Measurements from ENCODE around the gene ZDHHC24. TPM values are rescaled to one million over a fixed set of nuclear protein-coding genes. Genes with fewer than 3 reads are reported as not detected.
A peak's percentile ranks its signal among the peaks of the same experiment; 100 is the strongest.
"Not testable (repeated sequence)": the region's sequence is repeated elsewhere in the genome, so short reads cannot be mapped to it uniquely, and the experiment has no call there.

Gene ZDHHC24
- total RNA-seq, 2 experiments from 2014 or later: 16.8 to 16.9 TPM

GRCh38 chr11:66549696-66550095 is 3.8 kb upstream of the ZDHHC24 start:
- ChIA-PET POLR2A (no interaction called here), CTCF (no interaction called here)
- H3K4me1 Mint-ChIP-seq: peaks cover 7% of the 10 kb centered on the region
- H3K27me3 Mint-ChIP-seq: peaks cover 15% of the 10 kb centered on the region
- H3K36me3 Mint-ChIP-seq (ENCODE audit: low read depth): no peaks in the 10 kb centered on the region
- H3K27ac Mint-ChIP-seq: no peak overlapping the region
- no peak for DNase-seq
- no peak overlapping the region for H3K4me3 Mint-ChIP-seq
- no peaks in the 10 kb centered on the region for H3K9me3 Mint-ChIP-seq

- Mint-ChIP-seq H3K27me3 (peaks cover 15% of the 10 kb centered on the region), H3K36me3 (ENCODE audit: low read depth) (no peaks in the 10 kb centered on the region), H3K9me3 (no peaks in the 10 kb centered on the region), H3K4me3 (no peak overlapping the region), H3K4me1 (peaks cover 12% of the 10 kb centered on the region), H3K27ac (no peak overlapping the region)
- ChIA-PET POLR2A (no interaction called here), CTCF (no interaction called here)
- no peak for DNase-seq
These were observed 3.2 kb upstream of the ZDHHC24 start for GRCh38 chr11:66548774-66549630.

GRCh38 chr11:66548041-66548440 is 2.2 kb upstream of the ZDHHC24 start:
- no peaks in the 10 kb centered on the region for H3K9me3 Mint-ChIP-seq
- POLR2A ChIA-PET: no interaction called here
- H3K4me3 Mint-ChIP-seq: no peak overlapping the region
- H3K27me3 Mint-ChIP-seq: peaks cover 15% of the 10 kb centered on the region
- no peak overlapping the region for H3K27ac Mint-ChIP-seq
- CTCF ChIA-PET: no interaction called here
- peaks cover 21% of the 10 kb centered on the region for H3K4me1 Mint-ChIP-seq
- H3K36me3 Mint-ChIP-seq (ENCODE audit: low read depth): peaks cover 4% of the 10 kb centered on the region
- no peak for DNase-seq

- ChIA-PET CTCF (interaction anchor here (1.0 to 2.1 kb wide), 2 partner anchors 8 to 131 kb away, joined by 3 to 11 read pairs; no protein-coding TSS in a partner anchor), POLR2A (no interaction called here)
- H3K9me3 Mint-ChIP-seq: no peaks in the 10 kb centered on the region
- H3K36me3 Mint-ChIP-seq (ENCODE audit: low read depth): peaks cover 4% of the 10 kb centered on the region
- H3K4me1 Mint-ChIP-seq: peaks cover 24% of the 10 kb centered on the region
- peaks cover 15% of the 10 kb centered on the region for H3K27me3 Mint-ChIP-seq
- H3K27ac Mint-ChIP-seq: no peak overlapping the region
- no peak for DNase-seq
- peak overlapping the region; percentile 0 for H3K4me3 Mint-ChIP-seq
These were observed 1.8 kb upstream of the ZDHHC24 start for GRCh38 chr11:66547662-66548009.

- Mint-ChIP-seq H3K4me3 (peak overlapping the region; percentile 77), H3K27me3 (peaks cover 15% of the 10 kb centered on the region), H3K9me3 (no peaks in the 10 kb centered on the region), H3K4me1 (peaks cover 27% of the 10 kb centered on the region), H3K27ac (no peak overlapping the region), H3K36me3 (ENCODE audit: low read depth) (peaks cover 4% of the 10 kb centered on the region)
- ChIA-PET CTCF (interaction anchor here (0.9 to 2.1 kb wide), 5 partner anchors 8 to 132 kb away, joined by 3 to 11 read pairs (median 3); no protein-coding TSS in a partner anchor), POLR2A (interaction anchor here (1.1 kb wide), 1 partner anchor 12 kb away, joined by 4 read pairs; no protein-coding TSS in a partner anchor)
- DNase-seq: no peak
These were observed 1.3 kb upstream of the ZDHHC24 start for GRCh38 chr11:66546966-66547661.

- H3K36me3 Mint-ChIP-seq (ENCODE audit: low read depth): peaks cover 9% of the 10 kb centered on the region
- ChIA-PET POLR2A (interaction anchor here (0.6 to 1.1 kb wide), 2 partner anchors 12 to 43 kb away, joined by 4 to 5 read pairs; no protein-coding TSS in a partner anchor), CTCF (interaction anchor here (0.5 to 2.1 kb wide), 8 partner anchors 9 to 249 kb away, joined by 3 to 11 read pairs (median 3); partner anchors contain the start of gene RBM4B)
- peak within 1 kb of the TSS; percentile 82 for H3K27ac Mint-ChIP-seq
- H3K9me3 Mint-ChIP-seq: no peaks in the 10 kb centered on the region
- peak within 1 kb of the TSS; percentile 77 for H3K4me3 Mint-ChIP-seq
- peak; percentile 29 for DNase-seq
- peaks cover 27% of the 10 kb centered on the region for H3K4me1 Mint-ChIP-seq
- H3K27me3 Mint-ChIP-seq: peaks cover 15% of the 10 kb centered on the region
These were observed 619 bp upstream of the ZDHHC24 start, which contains the start of gene ACTN3 for GRCh38 chr11:66546368-66546965. ACTN3 (plus strand) TSS chr11:66546903; CDS start chr11:66546938, 35 bp downstream.

GRCh38 chr11:66544952-66545351 is 896 bp downstream of the ZDHHC24 start:
- H3K9me3 Mint-ChIP-seq; POLR2A ChIA-PET; H3K36me3 Mint-ChIP-seq (ENCODE audit: low read depth); DNase-seq: not testable (repeated sequence)
- Mint-ChIP-seq H3K4me3 (peak overlapping the region; percentile 85), H3K4me1 (peaks cover 27% of the 10 kb centered on the region), H3K27me3 (peaks cover 14% of the 10 kb centered on the region), H3K27ac (peak overlapping the region; percentile 88)
- CTCF ChIA-PET: interaction anchor here (0.9 to 1.3 kb wide), 2 partner anchors 9 to 13 kb away, joined by 3 read pairs; no protein-coding TSS in a partner anchor

- ChIA-PET CTCF (interaction anchor here (1.1 kb wide), 1 partner anchor 124 kb away, joined by 3 read pairs; no protein-coding TSS in a partner anchor), POLR2A (no interaction called here)
- peak overlapping the region; percentile 84 for H3K27ac Mint-ChIP-seq
- no peaks in the 10 kb centered on the region for H3K9me3 Mint-ChIP-seq
- peak overlapping the region; percentile 54 for H3K4me3 Mint-ChIP-seq
- peaks cover 9% of the 10 kb centered on the region for H3K36me3 Mint-ChIP-seq (ENCODE audit: low read depth)
- H3K27me3 Mint-ChIP-seq: peaks cover 4% of the 10 kb centered on the region
- DNase-seq: peak; percentile 69
- peaks cover 27% of the 10 kb centered on the region for H3K4me1 Mint-ChIP-seq
These were observed 2.4 kb downstream of the ZDHHC24 start for GRCh38 chr11:66543263-66544107.

GRCh38 chr11:66542362-66542761 is 3.5 kb downstream of the ZDHHC24 start:
- Mint-ChIP-seq H3K27ac (peak overlapping the region; percentile 42), H3K27me3 (peaks cover under 1% of the 10 kb centered on the region), H3K4me3 (no peak overlapping the region), H3K9me3 (no peaks in the 10 kb centered on the region), H3K36me3 (ENCODE audit: low read depth) (peaks cover 12% of the 10 kb centered on the region), H3K4me1 (peaks cover 27% of the 10 kb centered on the region)
- CTCF ChIA-PET: interaction anchor here (0.6 to 1.1 kb wide), 2 partner anchors 9 to 1245 kb away, joined by 3 read pairs; no protein-coding TSS in a partner anchor
- no peak for DNase-seq
- POLR2A ChIA-PET: no interaction called here

GRCh38 chr11:66541892-66542291 is 4.0 kb downstream of the ZDHHC24 start:
- DNase-seq: no peak
- Mint-ChIP-seq H3K36me3 (ENCODE audit: low read depth) (peaks cover 15% of the 10 kb centered on the region), H3K4me1 (peaks cover 27% of the 10 kb centered on the region), H3K27me3 (no peaks in the 10 kb centered on the region), H3K27ac (no peak overlapping the region), H3K9me3 (no peaks in the 10 kb centered on the region), H3K4me3 (no peak overlapping the region)
- ChIA-PET CTCF (interaction anchor here (0.6 to 1.1 kb wide), 3 partner anchors 9 to 1245 kb away, joined by 3 read pairs; no protein-coding TSS in a partner anchor), POLR2A (no interaction called here)

- H3K4me3 Mint-ChIP-seq, H3K27ac Mint-ChIP-seq, POLR2A ChIA-PET, H3K27me3 Mint-ChIP-seq, DNase-seq, H3K9me3 Mint-ChIP-seq: not testable (repeated sequence)
- Mint-ChIP-seq H3K36me3 (ENCODE audit: low read depth) (peaks cover 18% of the 10 kb centered on the region), H3K4me1 (peaks cover 23% of the 10 kb centered on the region)
- CTCF ChIA-PET: interaction anchor here (1.0 kb wide), 1 partner anchor 194 kb away, joined by 3 read pairs; no protein-coding TSS in a partner anchor
These were observed 5.2 kb downstream of the ZDHHC24 start for GRCh38 chr11:66540598-66540997.

GRCh38 chr11:66539870-66540213 is 6.0 kb downstream of the ZDHHC24 start:
- no peak for DNase-seq
- Mint-ChIP-seq H3K36me3 (ENCODE audit: low read depth) (peaks cover 19% of the 10 kb centered on the region), H3K4me3 (no peak overlapping the region), H3K9me3 (no peaks in the 10 kb centered on the region), H3K27ac (no peak overlapping the region), H3K27me3 (no peaks in the 10 kb centered on the region), H3K4me1 (peaks cover 20% of the 10 kb centered on the region)
- ChIA-PET POLR2A (no interaction called here), CTCF (no interaction called here)

Measured in activated CD4-positive, alpha-beta T cell treated with anti-CD3 and anti-CD28 coated beads, Interleukin-2, amount 10 ng/mL, durations not matched to agents 7 days and 5 days (primary cell).